Stomach (tissue), 4 donors: ENCODE results near the gene C5AR2.

ENCODE experiments used
- EP300 ChIP-seq: sonication (generic); formaldehyde crosslinking; IDR thresholded peaks from one replicate; pipeline ENCODE4 v1.6.1; 2017; ENCODE audit warnings: antibody characterized with exemption
- POLR2A ChIP-seq, 4 donors: fragments of 450-650 bp; IDR thresholded peaks; one replicate each; pipeline ENCODE4 v1.6.1; 2016; ENCODE audit warnings: antibody characterized with exemption in 4 of 4, control low read depth in 2 of 4, mild to moderate bottlenecking in 1 of 4, moderate library complexity in 1 of 4
- POLR2AphosphoS5 ChIP-seq, 3 donors: sonication (generic); formaldehyde crosslinking; IDR thresholded peaks; one replicate each; pipeline ENCODE4 v1.6.1; 2016; ENCODE audit warnings: antibody characterized with exemption in 3 of 3
- TF ChIP-seq, protein P1 (sequence below), 7 experiments: fragments of 450-650 bp in 4 of 7; fragments of 200-600 bp in 3 of 7; sonication (generic) in 3 of 7; IDR thresholded peaks; one replicate each; pipeline ENCODE4 v1.5.1; 2016 to 2019; ENCODE audit warnings: antibody characterized with exemption in 7 of 7, control low read depth in 2 of 7, mild to moderate bottlenecking in 1 of 7

GRCh38 chr19:47283405-47284059, 48.4 kb upstream of the C5AR2 start:
- TF ChIP-seq, protein P1, sequence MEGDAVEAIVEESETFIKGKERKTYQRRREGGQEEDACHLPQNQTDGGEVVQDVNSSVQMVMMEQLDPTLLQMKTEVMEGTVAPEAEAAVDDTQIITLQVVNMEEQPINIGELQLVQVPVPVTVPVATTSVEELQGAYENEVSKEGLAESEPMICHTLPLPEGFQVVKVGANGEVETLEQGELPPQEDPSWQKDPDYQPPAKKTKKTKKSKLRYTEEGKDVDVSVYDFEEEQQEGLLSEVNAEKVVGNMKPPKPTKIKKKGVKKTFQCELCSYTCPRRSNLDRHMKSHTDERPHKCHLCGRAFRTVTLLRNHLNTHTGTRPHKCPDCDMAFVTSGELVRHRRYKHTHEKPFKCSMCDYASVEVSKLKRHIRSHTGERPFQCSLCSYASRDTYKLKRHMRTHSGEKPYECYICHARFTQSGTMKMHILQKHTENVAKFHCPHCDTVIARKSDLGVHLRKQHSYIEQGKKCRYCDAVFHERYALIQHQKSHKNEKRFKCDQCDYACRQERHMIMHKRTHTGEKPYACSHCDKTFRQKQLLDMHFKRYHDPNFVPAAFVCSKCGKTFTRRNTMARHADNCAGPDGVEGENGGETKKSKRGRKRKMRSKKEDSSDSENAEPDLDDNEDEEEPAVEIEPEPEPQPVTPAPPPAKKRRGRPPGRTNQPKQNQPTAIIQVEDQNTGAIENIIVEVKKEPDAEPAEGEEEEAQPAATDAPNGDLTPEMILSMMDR (IDR thresholded peaks at IDR 0.05) = no peak
- TF ChIP-seq POLR2A (IDR thresholded peaks at IDR 0.05) (no peak), POLR2AphosphoS5 (IDR thresholded peaks at IDR 0.05) (no peak), EP300 (no peak)
